A549 (cell line): Measurements from ENCODE around the gene STRBP.

Source experiments
- EP300 ChIP-seq, 2 experiments: fragments of >200 bp; sonication (Bioruptor Twin); formaldehyde crosslinking; IDR thresholded peaks; 2 replicates in 1 of 2; 3 replicates in 1 of 2; pipeline ENCODE4 v1.6.1; 2016 to 2017
- ESRRA ChIP-seq: fragments of 150-350 bp; IDR thresholded peaks from 2 replicates; pipeline ENCODE4 v1.6.1; 2014; ENCODE audit warnings: mild to moderate bottlenecking, low read length, borderline replicate concordance
- NFE2L2 ChIP-seq: fragments of 150-350 bp; conservative IDR thresholded peaks from 2 replicates; pipeline ENCODE4 v1.6.1; 2014; ENCODE audit warnings: low read length
- POLR2A ChIP-seq: IDR thresholded peaks from 2 replicates; pipeline ENCODE4 v1.6.1; 2012; ENCODE audit warnings: mild to moderate bottlenecking, low read length
- POLR2AphosphoS2 ChIP-seq: conservative IDR thresholded peaks from 2 replicates; pipeline ENCODE4 v1.6.1; 2012; ENCODE audit warnings: low read length, improper control_type of control experiment, inconsistent platforms
- RAD21 ChIP-seq, 2 experiments: fragments of >200 bp in 1 of 2; sonication (Bioruptor Twin) in 1 of 2; formaldehyde crosslinking in 1 of 2; IDR thresholded peaks in 1 of 2; conservative IDR thresholded peaks in 1 of 2; 2 replicates in 1 of 2; 3 replicates in 1 of 2; pipeline ENCODE4 v1.6.1; 2012 to 2018; ENCODE audit warnings: inconsistent platforms in 1 of 2
- TF ChIP-seq, protein P1 (sequence below): fragments of >200 bp; sonication (Bioruptor Twin); formaldehyde crosslinking; IDR thresholded peaks from 3 replicates; pipeline ENCODE4 v1.5.1; 2016
- TF ChIP-seq, protein P2 (sequence below): IDR thresholded peaks from 2 replicates; pipeline ENCODE4 v1.6.1; 2012
- TF ChIP-seq, protein P3 (sequence below): fragments of 450-650 bp; IDR thresholded peaks from 2 replicates; pipeline ENCODE4 v1.6.1; 2014; ENCODE audit warnings: antibody characterized with exemption
- TF ChIP-seq, protein P4 (sequence below): fragments of 200-600 bp; sonication (generic); IDR thresholded peaks from 2 replicates; pipeline ENCODE4 v1.6.1; 2016; ENCODE audit warnings: antibody characterized with exemption, mild to moderate bottlenecking, moderate library complexity
- TF ChIP-seq, protein P5 (sequence below): fragments of 250-450 bp; sonication (Bioruptor Pico); IDR thresholded peaks from 2 replicates; pipeline ENCODE4 v1.5.0; 2021; ENCODE audit warnings: mild to moderate bottlenecking, moderate library complexity, borderline replicate concordance
- TF ChIP-seq, protein P6 (sequence below): fragments of >200 bp; sonication (Bioruptor Twin); formaldehyde crosslinking; IDR thresholded peaks from 3 replicates; pipeline ENCODE4 v1.6.1; 2016

DNA sequence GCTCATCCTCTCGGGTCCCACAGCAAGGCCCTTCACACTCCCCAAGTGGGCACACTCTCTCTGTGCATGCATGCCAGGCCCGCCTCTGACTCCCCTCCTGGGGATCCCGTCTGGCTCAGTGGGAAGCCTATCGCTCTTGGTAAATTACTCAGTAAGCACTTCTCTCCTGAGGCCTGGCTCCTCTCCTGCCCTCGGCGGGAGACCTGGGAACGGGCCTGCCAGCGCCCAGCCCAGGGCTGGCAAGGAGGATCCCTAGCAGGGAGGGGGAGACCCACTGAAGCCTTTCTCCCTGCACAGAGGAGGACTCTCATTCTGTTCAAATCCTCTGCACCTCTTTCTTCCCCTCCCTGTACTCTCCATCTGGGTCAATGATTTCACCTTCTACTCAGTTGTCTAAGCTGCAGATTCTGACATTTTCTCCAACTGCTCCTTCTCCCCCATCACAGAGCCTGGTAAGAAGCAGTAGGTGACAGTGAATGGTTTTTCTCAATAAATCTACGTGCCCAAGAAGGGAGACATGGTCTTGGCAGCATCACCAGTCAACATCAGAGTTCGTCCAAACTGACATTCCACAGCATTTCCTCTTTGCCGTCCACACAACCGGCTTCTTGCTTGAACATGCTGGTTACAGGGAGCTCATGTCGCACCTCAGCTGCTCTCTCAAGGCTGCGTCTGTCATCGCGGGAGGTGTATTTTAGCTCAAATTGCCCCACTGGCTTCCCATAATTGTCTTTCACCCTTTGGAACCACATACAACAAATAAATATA lies 153.1 kb downstream of the STRBP start:
- TF ChIP-seq, protein P1, sequence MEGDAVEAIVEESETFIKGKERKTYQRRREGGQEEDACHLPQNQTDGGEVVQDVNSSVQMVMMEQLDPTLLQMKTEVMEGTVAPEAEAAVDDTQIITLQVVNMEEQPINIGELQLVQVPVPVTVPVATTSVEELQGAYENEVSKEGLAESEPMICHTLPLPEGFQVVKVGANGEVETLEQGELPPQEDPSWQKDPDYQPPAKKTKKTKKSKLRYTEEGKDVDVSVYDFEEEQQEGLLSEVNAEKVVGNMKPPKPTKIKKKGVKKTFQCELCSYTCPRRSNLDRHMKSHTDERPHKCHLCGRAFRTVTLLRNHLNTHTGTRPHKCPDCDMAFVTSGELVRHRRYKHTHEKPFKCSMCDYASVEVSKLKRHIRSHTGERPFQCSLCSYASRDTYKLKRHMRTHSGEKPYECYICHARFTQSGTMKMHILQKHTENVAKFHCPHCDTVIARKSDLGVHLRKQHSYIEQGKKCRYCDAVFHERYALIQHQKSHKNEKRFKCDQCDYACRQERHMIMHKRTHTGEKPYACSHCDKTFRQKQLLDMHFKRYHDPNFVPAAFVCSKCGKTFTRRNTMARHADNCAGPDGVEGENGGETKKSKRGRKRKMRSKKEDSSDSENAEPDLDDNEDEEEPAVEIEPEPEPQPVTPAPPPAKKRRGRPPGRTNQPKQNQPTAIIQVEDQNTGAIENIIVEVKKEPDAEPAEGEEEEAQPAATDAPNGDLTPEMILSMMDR: no peak
- TF ChIP-seq NFE2L2 (no peak), EP300 (IDR thresholded peaks at IDR 0.05) (no peak), POLR2A (no peak), POLR2AphosphoS2 (no peak), RAD21 (conservative IDR thresholded peaks at IDR 0.05 in 1 of 2, IDR thresholded peaks at IDR 0.05 in 1 of 2) (no peak), ESRRA (no peak)
- TF ChIP-seq, protein P2, sequence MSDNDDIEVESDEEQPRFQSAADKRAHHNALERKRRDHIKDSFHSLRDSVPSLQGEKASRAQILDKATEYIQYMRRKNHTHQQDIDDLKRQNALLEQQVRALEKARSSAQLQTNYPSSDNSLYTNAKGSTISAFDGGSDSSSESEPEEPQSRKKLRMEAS: no peak
- TF ChIP-seq, protein P3, sequence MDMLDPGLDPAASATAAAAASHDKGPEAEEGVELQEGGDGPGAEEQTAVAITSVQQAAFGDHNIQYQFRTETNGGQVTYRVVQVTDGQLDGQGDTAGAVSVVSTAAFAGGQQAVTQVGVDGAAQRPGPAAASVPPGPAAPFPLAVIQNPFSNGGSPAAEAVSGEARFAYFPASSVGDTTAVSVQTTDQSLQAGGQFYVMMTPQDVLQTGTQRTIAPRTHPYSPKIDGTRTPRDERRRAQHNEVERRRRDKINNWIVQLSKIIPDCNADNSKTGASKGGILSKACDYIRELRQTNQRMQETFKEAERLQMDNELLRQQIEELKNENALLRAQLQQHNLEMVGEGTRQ: no peak
- TF ChIP-seq, protein P4, sequence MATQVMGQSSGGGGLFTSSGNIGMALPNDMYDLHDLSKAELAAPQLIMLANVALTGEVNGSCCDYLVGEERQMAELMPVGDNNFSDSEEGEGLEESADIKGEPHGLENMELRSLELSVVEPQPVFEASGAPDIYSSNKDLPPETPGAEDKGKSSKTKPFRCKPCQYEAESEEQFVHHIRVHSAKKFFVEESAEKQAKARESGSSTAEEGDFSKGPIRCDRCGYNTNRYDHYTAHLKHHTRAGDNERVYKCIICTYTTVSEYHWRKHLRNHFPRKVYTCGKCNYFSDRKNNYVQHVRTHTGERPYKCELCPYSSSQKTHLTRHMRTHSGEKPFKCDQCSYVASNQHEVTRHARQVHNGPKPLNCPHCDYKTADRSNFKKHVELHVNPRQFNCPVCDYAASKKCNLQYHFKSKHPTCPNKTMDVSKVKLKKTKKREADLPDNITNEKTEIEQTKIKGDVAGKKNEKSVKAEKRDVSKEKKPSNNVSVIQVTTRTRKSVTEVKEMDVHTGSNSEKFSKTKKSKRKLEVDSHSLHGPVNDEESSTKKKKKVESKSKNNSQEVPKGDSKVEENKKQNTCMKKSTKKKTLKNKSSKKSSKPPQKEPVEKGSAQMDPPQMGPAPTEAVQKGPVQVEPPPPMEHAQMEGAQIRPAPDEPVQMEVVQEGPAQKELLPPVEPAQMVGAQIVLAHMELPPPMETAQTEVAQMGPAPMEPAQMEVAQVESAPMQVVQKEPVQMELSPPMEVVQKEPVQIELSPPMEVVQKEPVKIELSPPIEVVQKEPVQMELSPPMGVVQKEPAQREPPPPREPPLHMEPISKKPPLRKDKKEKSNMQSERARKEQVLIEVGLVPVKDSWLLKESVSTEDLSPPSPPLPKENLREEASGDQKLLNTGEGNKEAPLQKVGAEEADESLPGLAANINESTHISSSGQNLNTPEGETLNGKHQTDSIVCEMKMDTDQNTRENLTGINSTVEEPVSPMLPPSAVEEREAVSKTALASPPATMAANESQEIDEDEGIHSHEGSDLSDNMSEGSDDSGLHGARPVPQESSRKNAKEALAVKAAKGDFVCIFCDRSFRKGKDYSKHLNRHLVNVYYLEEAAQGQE: no peak
- TF ChIP-seq, protein P5, sequence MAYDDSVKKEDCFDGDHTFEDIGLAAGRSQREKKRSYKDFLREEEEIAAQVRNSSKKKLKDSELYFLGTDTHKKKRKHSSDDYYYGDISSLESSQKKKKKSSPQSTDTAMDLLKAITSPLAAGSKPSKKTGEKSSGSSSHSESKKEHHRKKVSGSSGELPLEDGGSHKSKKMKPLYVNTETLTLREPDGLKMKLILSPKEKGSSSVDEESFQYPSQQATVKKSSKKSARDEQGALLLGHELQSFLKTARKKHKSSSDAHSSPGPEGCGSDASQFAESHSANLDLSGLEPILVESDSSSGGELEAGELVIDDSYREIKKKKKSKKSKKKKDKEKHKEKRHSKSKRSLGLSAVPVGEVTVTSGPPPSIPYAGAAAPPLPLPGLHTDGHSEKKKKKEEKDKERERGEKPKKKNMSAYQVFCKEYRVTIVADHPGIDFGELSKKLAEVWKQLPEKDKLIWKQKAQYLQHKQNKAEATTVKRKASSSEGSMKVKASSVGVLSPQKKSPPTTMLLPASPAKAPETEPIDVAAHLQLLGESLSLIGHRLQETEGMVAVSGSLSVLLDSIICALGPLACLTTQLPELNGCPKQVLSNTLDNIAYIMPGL: no peak
- TF ChIP-seq, protein P6, sequence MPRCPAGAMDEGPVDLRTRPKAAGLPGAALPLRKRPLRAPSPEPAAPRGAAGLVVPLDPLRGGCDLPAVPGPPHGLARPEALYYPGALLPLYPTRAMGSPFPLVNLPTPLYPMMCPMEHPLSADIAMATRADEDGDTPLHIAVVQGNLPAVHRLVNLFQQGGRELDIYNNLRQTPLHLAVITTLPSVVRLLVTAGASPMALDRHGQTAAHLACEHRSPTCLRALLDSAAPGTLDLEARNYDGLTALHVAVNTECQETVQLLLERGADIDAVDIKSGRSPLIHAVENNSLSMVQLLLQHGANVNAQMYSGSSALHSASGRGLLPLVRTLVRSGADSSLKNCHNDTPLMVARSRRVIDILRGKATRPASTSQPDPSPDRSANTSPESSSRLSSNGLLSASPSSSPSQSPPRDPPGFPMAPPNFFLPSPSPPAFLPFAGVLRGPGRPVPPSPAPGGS: no peak
